ENCODE data around the gene MSANTD2.

The MSANTD2 gene

GRCh38 chr11:124752471-124753102 is 47.6 kb downstream of the MSANTD2 start:
- no peak for DNase-seq

GRCh38 chr11:124751741-124752470 is 48.3 kb downstream of the MSANTD2 start, which contains the start of gene VSIG2:
TSS of gene VSIG2 (minus strand) at chr11:124752255. CDS start at chr11:124752137, 118 bp downstream.
- DNase-seq = no peak

GRCh38 chr11:124751391-124751740 is 48.8 kb downstream of the MSANTD2 start:
- DNase-seq = no peak

- no peak for DNase-seq
Observed at GRCh38 chr11:124749912-124750311, 50.3 kb downstream of the MSANTD2 start.

- DNase-seq = no peak
Observed at GRCh38 chr11:124748481-124749343, 51.5 kb downstream of the MSANTD2 start.

- no peak for DNase-seq
Observed at GRCh38 chr11:124748100-124748418, 52.1 kb downstream of the MSANTD2 start.

GRCh38 chr11:124747406-124748099 is 52.7 kb downstream of the MSANTD2 start:
- DNase-seq = no peak

GRCh38 chr11:124746621-124747243 is 53.5 kb downstream of the MSANTD2 start:
- DNase-seq = peak; percentile 72

- DNase-seq = no peak
Observed at GRCh38 chr11:124745835-124746620, 54.2 kb downstream of the MSANTD2 start.

- DNase-seq = no peak
Observed at GRCh38 chr11:124745270-124745834, 54.9 kb downstream of the MSANTD2 start.

- DNase-seq = no peak
Observed at GRCh38 chr11:124743050-124743449, 57.2 kb downstream of the MSANTD2 start.

GRCh38 chr11:124742555-124742954 is 57.7 kb downstream of the MSANTD2 start:
- no peak for DNase-seq

GRCh38 chr11:124740277-124740882 is 59.8 kb downstream of the MSANTD2 start:
- peak; percentile 46 for DNase-seq

GRCh38 chr11:124739479-124740276 is 60.5 kb downstream of the MSANTD2 start, which contains the start of gene NRGN:
TSS of gene NRGN (plus strand) at chr11:124739942. CDS start at chr11:124740085, 143 bp downstream.
- DNase-seq = peak; percentile 75

GRCh38 chr11:124738713-124739478 is 61.3 kb downstream of the MSANTD2 start:
- DNase-seq = no peak

GRCh38 chr11:124737638-124738305 is 62.4 kb downstream of the MSANTD2 start:
- no peak for DNase-seq

- DNase-seq = no peak
Observed at GRCh38 chr11:124736736-124737135, 63.5 kb downstream of the MSANTD2 start.

GRCh38 chr11:124732230-124732629 is 68.0 kb downstream of the MSANTD2 start:
- DNase-seq = no peak

GRCh38 chr11:124729571-124729970 is 70.6 kb downstream of the MSANTD2 start:
- no peak for DNase-seq

Data from activated gamma-delta T cell treated with Interleukin-2 at 50 U/mL for 16 hours (primary cell).